Thyroid gland (tissue), 4 donors: ENCODE data around the gene LRRC56. TPM values are rescaled to one million over a fixed set of nuclear protein-coding genes. Genes with fewer than 3 reads are reported as not detected.

Experiments
- DNase-seq, 2 donors: peaks; one replicate each; pipeline ENCODE4 v3.0.0-alpha.2; 2019
- H3K27ac ChIP-seq, 3 donors: fragments of 200-600 bp; sonication (generic); 1 replicate in 2 of 3; 2 replicates in 1 of 3; pipeline ENCODE4 v1.5.1; 2016 to 2019; ENCODE audit warnings: mild to moderate bottlenecking in 1 of 3, moderate library complexity in 1 of 3
- H3K27me3 ChIP-seq: fragments of 200-600 bp; sonication (generic); one replicate; pipeline ENCODE4 v1.5.1; 2019
- H3K36me3 ChIP-seq, 2 donors: fragments of 200-600 bp; sonication (generic); one replicate each; pipeline ENCODE4 v1.5.1; 2016 to 2019
- H3K4me1 ChIP-seq, 2 donors: fragments of 200-600 bp; sonication (generic); one replicate each; pipeline ENCODE4 v1.5.1; 2017 to 2019
- H3K4me3 ChIP-seq, 3 donors: fragments of 200-600 bp; sonication (generic); replicated peaks in 1 of 3; 1 replicate in 2 of 3; 2 replicates in 1 of 3; pipeline ENCODE4 v1.5.1; 2016; ENCODE audit warnings: mild to moderate bottlenecking in 1 of 3
- H3K9me3 ChIP-seq: fragments of 200-600 bp; sonication (generic); one replicate; pipeline ENCODE4 v1.5.1; 2017
- POLR2A ChIP-seq, 2 donors: fragments of 450-650 bp; IDR thresholded peaks; one replicate each; pipeline ENCODE4 v1.6.1; 2017; ENCODE audit warnings: antibody characterized with exemption in 2 of 2, mild to moderate bottlenecking in 2 of 2, moderate library complexity in 1 of 2
- WGBS, 2 donors: methylation state at CpG; one replicate each; pipeline ENCODE4 v1.1.5; 2017; 5-methylcytosine and 5-hydroxymethylcytosine counted together
- intact Hi-C: fragments of 100-400 bp; cut with DNase I; formaldehyde crosslinking; loops from one replicate; pipeline ENCODE4 v1.15.1; 2023
- total RNA-seq, 4 donors: library from RNA; depleted of rRNA; stranded (reverse); fragments of >200 nt; gene quantifications; one replicate each; pipeline ENCODE4 v1.2.3, GENCODE V29; 2016
- TF ChIP-seq, protein P1 (sequence below), 6 experiments: fragments of 200-600 bp in 3 of 6; fragments of 450-650 bp in 3 of 6; sonication (generic) in 3 of 6; IDR thresholded peaks; one replicate each; pipeline ENCODE4 v1.5.1; 2016 to 2019; ENCODE audit warnings: antibody characterized with exemption in 6 of 6, mild to moderate bottlenecking in 2 of 6, inconsistent platforms in 1 of 6, moderate library complexity in 1 of 6

Gene LRRC56
- total RNA-seq, 4 donors from 2014 or later = 1.7 to 2.6 (median 2.3) TPM

DNA sequence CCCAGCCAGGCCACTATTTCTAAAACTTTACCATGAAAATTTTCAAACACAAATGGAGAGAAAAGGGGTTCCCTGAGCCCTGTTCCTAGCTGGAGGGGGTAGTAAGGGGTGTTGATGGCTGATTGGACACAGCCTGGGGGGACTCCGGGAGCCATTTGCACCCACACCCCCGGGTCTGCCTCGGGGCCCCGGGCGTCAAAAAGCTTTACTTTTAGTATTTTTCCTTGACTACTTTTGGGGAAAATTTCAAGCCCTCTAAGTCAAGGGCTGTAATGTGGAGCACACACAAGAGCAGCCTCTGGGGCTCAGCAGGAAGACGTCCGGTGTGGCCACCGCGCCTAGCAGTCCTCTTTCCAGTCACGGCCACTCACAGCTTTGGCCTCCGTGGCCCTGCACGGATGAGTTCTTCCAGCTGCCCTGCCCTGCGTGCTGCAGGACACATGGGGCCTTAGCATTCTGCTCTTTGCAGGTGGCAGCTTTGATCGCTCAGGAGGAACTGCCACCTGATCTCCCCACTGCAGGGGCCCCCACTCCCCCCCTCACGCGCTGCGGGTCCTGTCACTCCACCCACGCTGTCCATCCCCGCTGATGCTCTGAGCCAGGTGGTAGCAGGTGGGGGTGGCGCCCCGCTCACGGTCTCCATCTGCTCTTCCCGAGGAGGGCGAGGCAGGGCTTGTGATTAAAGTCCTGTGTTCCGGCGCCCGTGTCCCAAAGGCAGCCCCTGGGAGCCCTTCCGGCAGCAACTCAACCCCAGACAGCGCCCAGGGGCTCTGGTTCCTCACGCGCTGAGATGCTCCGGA is 44.7 kb upstream of the LRRC56 start:
- Histone ChIP-seq H3K36me3 (peaks cover 31 to 32% of the 10 kb centered on the region in 2 donors), H3K9me3 (no peaks in the 10 kb centered on the region), H3K4me3 (no peak overlapping the region), H3K4me1 (peaks cover 0 to 3% of the 10 kb centered on the region in 2 donors), H3K27ac (no peak overlapping the region), H3K27me3 (no peaks in the 10 kb centered on the region)
- WGBS, 2 donors = 72 to 76% methylated on average over 21 to 25 of the region's 32 CpGs
- DNase-seq = peak; percentile 44 to 47
- intact Hi-C loops = no loop called here
- no peak for TF ChIP-seq POLR2A (IDR thresholded peaks at IDR 0.05)
- TF ChIP-seq, protein P1, sequence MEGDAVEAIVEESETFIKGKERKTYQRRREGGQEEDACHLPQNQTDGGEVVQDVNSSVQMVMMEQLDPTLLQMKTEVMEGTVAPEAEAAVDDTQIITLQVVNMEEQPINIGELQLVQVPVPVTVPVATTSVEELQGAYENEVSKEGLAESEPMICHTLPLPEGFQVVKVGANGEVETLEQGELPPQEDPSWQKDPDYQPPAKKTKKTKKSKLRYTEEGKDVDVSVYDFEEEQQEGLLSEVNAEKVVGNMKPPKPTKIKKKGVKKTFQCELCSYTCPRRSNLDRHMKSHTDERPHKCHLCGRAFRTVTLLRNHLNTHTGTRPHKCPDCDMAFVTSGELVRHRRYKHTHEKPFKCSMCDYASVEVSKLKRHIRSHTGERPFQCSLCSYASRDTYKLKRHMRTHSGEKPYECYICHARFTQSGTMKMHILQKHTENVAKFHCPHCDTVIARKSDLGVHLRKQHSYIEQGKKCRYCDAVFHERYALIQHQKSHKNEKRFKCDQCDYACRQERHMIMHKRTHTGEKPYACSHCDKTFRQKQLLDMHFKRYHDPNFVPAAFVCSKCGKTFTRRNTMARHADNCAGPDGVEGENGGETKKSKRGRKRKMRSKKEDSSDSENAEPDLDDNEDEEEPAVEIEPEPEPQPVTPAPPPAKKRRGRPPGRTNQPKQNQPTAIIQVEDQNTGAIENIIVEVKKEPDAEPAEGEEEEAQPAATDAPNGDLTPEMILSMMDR (IDR thresholded peaks at IDR 0.05) = no peak

DNA sequence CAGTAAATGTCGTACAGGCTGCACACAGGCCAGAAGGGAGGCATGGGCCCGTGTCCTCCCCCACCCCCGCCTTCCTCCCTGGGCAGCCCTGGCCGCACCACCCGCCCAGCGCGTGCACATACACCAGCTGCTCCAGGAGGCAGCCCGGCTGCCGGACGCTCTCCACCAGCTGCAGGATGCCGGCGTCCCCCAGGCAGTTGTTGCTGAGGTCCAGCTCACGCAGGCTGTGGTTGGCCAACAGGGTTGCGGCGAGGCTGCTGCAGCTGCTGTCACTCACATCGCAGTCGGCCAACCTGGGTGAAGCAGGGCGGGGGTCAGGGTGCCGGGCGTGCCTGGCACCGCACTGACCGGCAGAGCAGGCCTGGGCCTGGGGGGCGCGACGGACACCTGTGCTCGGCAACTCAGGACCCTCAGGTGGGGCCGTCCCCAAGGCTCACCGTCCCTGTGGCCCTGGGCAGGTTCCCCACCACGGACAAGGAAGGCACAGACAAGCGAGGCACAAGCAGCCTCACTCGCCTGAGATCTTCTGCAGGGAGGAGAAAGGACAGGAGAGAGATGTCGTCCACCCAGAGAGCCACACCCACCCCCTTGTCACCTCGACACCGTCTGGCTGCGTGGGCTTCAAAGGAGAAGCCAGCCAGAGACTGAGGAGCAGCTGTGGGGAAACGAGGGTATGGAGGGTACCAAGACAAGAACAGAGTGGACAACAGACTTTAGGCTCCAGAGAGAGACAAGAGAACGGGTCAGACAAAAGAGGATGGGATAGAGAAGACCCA is 42.4 kb upstream of the LRRC56 start:
- Histone ChIP-seq H3K27me3 (no peaks in the 10 kb centered on the region), H3K36me3 (peaks cover 51 to 54% of the 10 kb centered on the region in 2 donors), H3K4me3 (no peak overlapping the region), H3K9me3 (no peaks in the 10 kb centered on the region), H3K4me1 (peaks cover 0 to 3% of the 10 kb centered on the region in 2 donors), H3K27ac (no peak overlapping the region)
- 82 to 88% methylated on average over 15 to 19 of the region's 37 CpGs for WGBS, 2 donors
- TF ChIP-seq, protein P1 (IDR thresholded peaks at IDR 0.05) = no peak
- no peak for TF ChIP-seq POLR2A (IDR thresholded peaks at IDR 0.05)
- no peak for DNase-seq
- intact Hi-C loops = no loop called here

DNA sequence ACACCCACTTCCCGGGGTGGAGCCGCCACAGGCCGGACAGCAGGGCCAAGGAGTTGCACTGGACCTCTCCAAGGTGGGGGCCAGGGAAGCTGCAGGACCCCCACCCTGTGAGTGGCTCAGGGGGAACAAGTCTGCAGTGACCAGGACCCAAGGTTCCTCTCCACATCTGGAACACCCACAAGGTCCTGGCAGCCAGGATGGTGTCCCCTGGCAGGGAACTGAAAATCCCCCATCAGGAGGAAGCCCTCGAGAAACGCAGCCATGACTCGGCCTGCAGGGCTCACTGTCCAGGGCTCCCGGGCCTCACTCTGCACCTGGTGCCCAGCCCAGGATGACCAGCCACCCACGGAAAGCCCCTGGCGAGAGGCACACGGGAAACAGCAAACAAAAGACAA is 41.8 kb upstream of the LRRC56 start:
- no peak overlapping the region for H3K27ac ChIP-seq
- 68 to 86% methylated on average over 10 of the region's 10 CpGs for WGBS, 2 donors
- intact Hi-C loops = no loop called here
- DNase-seq = no peak
- TF ChIP-seq, protein P1 (IDR thresholded peaks at IDR 0.05) = no peak
- no peak for TF ChIP-seq POLR2A (IDR thresholded peaks at IDR 0.05)
- H3K36me3 ChIP-seq = peaks cover 52 to 60% of the 10 kb centered on the region in 2 donors
- no peak overlapping the region for H3K4me3 ChIP-seq
- peaks cover 0 to 3% of the 10 kb centered on the region in 2 donors for H3K4me1 ChIP-seq
- no peaks in the 10 kb centered on the region for H3K27me3 ChIP-seq
- no peaks in the 10 kb centered on the region for H3K9me3 ChIP-seq

DNA sequence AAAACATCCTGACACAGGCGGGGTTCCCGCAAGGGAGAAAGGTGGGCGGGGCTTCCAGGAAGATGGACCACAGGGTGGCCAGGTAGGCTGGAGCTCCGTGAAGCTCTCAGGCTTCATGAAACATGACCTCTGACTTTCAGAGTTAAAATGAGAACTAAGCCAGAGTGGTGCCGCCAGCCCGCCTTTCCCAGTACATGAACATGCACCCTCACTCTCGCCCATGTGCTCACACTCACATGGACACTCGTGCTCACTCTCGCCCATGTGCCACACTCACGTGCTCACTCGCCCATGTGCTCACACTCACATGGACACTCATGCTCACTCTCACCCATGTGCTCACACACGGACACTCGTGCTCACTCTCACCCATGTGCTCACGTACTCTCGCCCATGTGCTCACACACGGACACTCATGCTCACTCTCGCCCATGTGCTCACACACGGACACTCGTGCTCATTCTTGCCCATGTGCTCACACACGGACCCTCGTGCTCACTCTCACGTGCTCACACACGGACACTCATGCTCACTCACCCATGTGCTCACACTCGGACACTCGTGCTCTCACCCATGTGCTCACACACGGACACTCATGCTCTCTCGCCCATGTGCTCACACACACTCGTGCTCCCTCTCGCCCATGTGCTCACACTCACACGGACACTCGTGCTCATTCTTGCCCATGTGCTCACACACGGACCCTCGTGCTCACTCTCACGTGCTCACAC is 40.3 kb upstream of the LRRC56 start:
- DNase-seq = no peak
- intact Hi-C loops = no loop called here
- Histone ChIP-seq H3K4me3 (no peak overlapping the region), H3K27me3 (no peaks in the 10 kb centered on the region), H3K9me3 (no peaks in the 10 kb centered on the region), H3K27ac (no peak overlapping the region), H3K36me3 (peaks cover 61 to 64% of the 10 kb centered on the region in 2 donors), H3K4me1 (peaks cover 0 to 3% of the 10 kb centered on the region in 2 donors)
- WGBS, 2 donors = 95 to 97% methylated on average over 34 of the region's 34 CpGs
- TF ChIP-seq, protein P1 (IDR thresholded peaks at IDR 0.05) = no peak
- TF ChIP-seq POLR2A (IDR thresholded peaks at IDR 0.05) = no peak
